HepG2 (cell line): Measurements from ENCODE around the gene ZNF524. TPM values are rescaled to one million over a fixed set of nuclear protein-coding genes. Genes with fewer than 3 reads are reported as not detected.

Source experiments
- CCDC6 ChIP-seq: sonication (generic); formaldehyde crosslinking; IDR thresholded peaks from 2 replicates; pipeline ENCODE4 v1.8.1; 2022; ENCODE audit warnings: mild to moderate bottlenecking, missing genetic modification reagents, moderate library complexity
- CREB1 ChIP-seq, 2 experiments: fragments of 450-650 bp in 1 of 2; IDR thresholded peaks; 2 replicates each; pipeline ENCODE4 v1.6.1; 2016 to 2017; ENCODE audit warnings: control low read depth in 1 of 2, mild to moderate bottlenecking in 1 of 2, missing compliant biosample characterization in 1 of 2, missing genetic modification characterization in 1 of 2
- EHMT2 ChIP-seq: fragments of 200-600 bp; sonication (generic); IDR thresholded peaks from 2 replicates; pipeline ENCODE4 v1.7.0; 2017; ENCODE audit warnings: antibody characterized with exemption, low read depth, low read length, borderline replicate concordance
- KDM2A ChIP-seq: sonication (generic); formaldehyde crosslinking; IDR thresholded peaks from 2 replicates; pipeline ENCODE4 v1.4.0; 2020; ENCODE audit warnings: low read depth, missing genetic modification reagents, borderline replicate concordance
- NR0B2 ChIP-seq: sonication (generic); formaldehyde crosslinking; IDR thresholded peaks from 2 replicates; pipeline ENCODE4 v1.4.0; 2020; ENCODE audit warnings: mild to moderate bottlenecking, missing genetic modification reagents
- POGZ ChIP-seq: sonication (generic); formaldehyde crosslinking; IDR thresholded peaks from 2 replicates; pipeline ENCODE4 v1.4.0; 2020; ENCODE audit warnings: mild to moderate bottlenecking, missing genetic modification reagents
- ZHX2 ChIP-seq, 2 experiments: sonication (generic) in 1 of 2; formaldehyde crosslinking in 1 of 2; IDR thresholded peaks; 2 replicates each; pipeline versions ENCODE4 v1.6.1 to v1.9.0; 2014 to 2022; ENCODE audit warnings: antibody characterized with exemption in 1 of 2, borderline replicate concordance in 1 of 2, inconsistent platforms in 1 of 2, low read depth in 1 of 2, missing genetic modification reagents in 1 of 2
- ZNF263 ChIP-seq: sonication (generic); formaldehyde crosslinking; IDR thresholded peaks from 2 replicates; pipeline ENCODE4 v1.4.0; 2020; ENCODE audit warnings: missing genetic modification reagents
- ZNF354B ChIP-seq: sonication (generic); formaldehyde crosslinking; IDR thresholded peaks from 2 replicates; pipeline ENCODE4 v1.8.0; 2022; ENCODE audit warnings: mild to moderate bottlenecking, missing genetic modification reagents
- ZNF569 ChIP-seq: sonication (generic); formaldehyde crosslinking; IDR thresholded peaks from 2 replicates; pipeline ENCODE4 v1.5.0; 2020; ENCODE audit warnings: mild to moderate bottlenecking, missing genetic modification reagents, moderate library complexity, borderline replicate concordance
- ZNF687 ChIP-seq: sonication (generic); formaldehyde crosslinking; IDR thresholded peaks from 2 replicates; pipeline ENCODE4 v1.5.1; 2020; ENCODE audit warnings: mild to moderate bottlenecking, missing genetic modification reagents, moderate library complexity
- ZNF770 ChIP-seq: sonication (generic); formaldehyde crosslinking; IDR thresholded peaks from 2 replicates; pipeline ENCODE4 v1.5.0; 2020; ENCODE audit warnings: mild to moderate bottlenecking, missing genetic modification reagents
- polyA plus RNA-seq, 8 experiments: library from polyadenylated mRNA; depleted of rRNA in 3 of 8; stranded (reverse) in 7 of 8; unstranded in 1 of 8; fragments of >200 nt; fragmentation: Illumina TruSeq in 4 of 8; extraction: Trizol in 4 of 8; gene quantifications; 2 replicates each; pipeline versions ENCODE4 v1.2.1 to v1.2.3, GENCODE V29; 2011 to 2016; ENCODE audit warnings: low read depth in 4 of 8, missing spikeins in 1 of 8, mixed read lengths in 1 of 8; ENCODE audit not compliant: insufficient read depth in 1 of 8
- total RNA-seq, 5 experiments: library from RNA; depleted of rRNA; stranded (reverse); fragments of >200 nt; fragmentation: Illumina TruSeq; extraction: Trizol; gene quantifications; 2 replicates each; pipeline ENCODE4 v1.2.3, GENCODE V29; 2016; ENCODE audit warnings: low read depth in 1 of 5

ZNF524 gene
- total and polyA plus RNA-seq, 2 of the 13 experiments (the other 11 are each of a cell fraction or from before 2014, with no cell fraction given): 3.2 to 4.6 TPM

- TF ChIP-seq NR0B2 (CRISPR knock-in tag): 0 out of 2 replicates have a peak, but pooled peaks have one; percentile 9
- TF ChIP-seq ZNF687: peak; percentile 65
- TF ChIP-seq CREB1 (IDR thresholded peaks at IDR 0.05): no peak
- 0 out of 2 replicates have a peak, but pooled peaks have one; percentile 14 for TF ChIP-seq CREB1 (CRISPR knock-in tag; IDR thresholded peaks at IDR 0.05)
- TF ChIP-seq ZNF263 (CRISPR knock-in tag): peak; percentile 69
- peak; percentile 73; the same call in 1 of the 2 replicates for TF ChIP-seq KDM2A
- TF ChIP-seq POGZ: peak; percentile 34; the same call in 1 of the 2 replicates
- TF ChIP-seq ZNF770 (CRISPR knock-in tag): peak; percentile 46
- TF ChIP-seq ZHX2 (IDR thresholded peaks at IDR 0.05; ENCODE audit: low read depth): 0 out of 2 replicates have a peak, but pooled peaks have one; percentile 47
- TF ChIP-seq ZHX2 (CRISPR knock-in tag; IDR thresholded peaks at IDR 0.05; ENCODE audit: borderline replicate concordance): no peak
- 0 out of 2 replicates have a peak, but pooled peaks have one; percentile 27 for TF ChIP-seq CCDC6
- TF ChIP-seq ZNF569: no peak
- TF ChIP-seq ZNF354B (CRISPR knock-in tag): 0 out of 2 replicates have a peak, but pooled peaks have one; percentile 45
- TF ChIP-seq EHMT2: peak; percentile 5; the same call in 1 of the 2 replicates
Measured at GRCh38 chr19:55580628-55581144, 19.4 kb upstream of the ZNF524 start, which contains the start of gene ZNF579 (continued).
